Endodermal cell (in vitro differentiated cells): Measurements from ENCODE around the gene RFTN1. TPM values are rescaled to one million over a fixed set of nuclear protein-coding genes. Genes with fewer than 3 reads are reported as not detected.

ENCODE experiments used
- DNase-seq: peaks from one replicate; pipeline ENCODE4 v3.0.0-alpha.2; 2017
- H3K27ac ChIP-seq: 2 replicates; pipeline ENCODE4 v1.5.1; 2013; ENCODE audit warnings: mild to moderate bottlenecking, low read depth, low read length, moderate library complexity
- H3K27me3 ChIP-seq: 2 replicates; pipeline ENCODE4 v1.6.1; 2013; ENCODE audit warnings: mild to moderate bottlenecking, low read length, moderate library complexity; ENCODE audit not compliant: insufficient read depth, control insufficient read depth, poor library complexity, severe bottlenecking
- H3K36me3 ChIP-seq: 2 replicates; pipeline ENCODE4 v1.7.0; 2013; ENCODE audit warnings: mild to moderate bottlenecking, low read length, moderate library complexity; ENCODE audit not compliant: control insufficient read depth, insufficient read depth
- H3K4me1 ChIP-seq: one replicate; pipeline ENCODE4 v1.7.0; 2013; ENCODE audit warnings: low read length; ENCODE audit not compliant: control insufficient read depth, insufficient read depth
- H3K4me3 ChIP-seq: 2 replicates; pipeline ENCODE4 v1.5.1; 2013; ENCODE audit warnings: mild to moderate bottlenecking, low read length, moderate library complexity
- H3K9ac ChIP-seq: 2 replicates; pipeline ENCODE4 v1.6.1; 2013; ENCODE audit warnings: mild to moderate bottlenecking, low read length, moderate library complexity; ENCODE audit not compliant: poor library complexity, severe bottlenecking; ENCODE audit errors: extremely low read depth
- H3K9me3 ChIP-seq: 2 replicates; pipeline ENCODE4 v1.6.1; 2013; ENCODE audit warnings: mild to moderate bottlenecking, low read length, moderate library complexity; ENCODE audit not compliant: control insufficient read depth
- H3K27ac Mint-ChIP-seq: 2 replicates; pipeline ENCODE4 v1.8.0; 2020; ENCODE audit warnings: mixed read lengths
- H3K27me3 Mint-ChIP-seq: 2 replicates; pipeline ENCODE4 v1.8.0; 2021; ENCODE audit warnings: mild to moderate bottlenecking, mixed read lengths; ENCODE audit not compliant: insufficient read depth
- H3K36me3 Mint-ChIP-seq: 2 replicates; pipeline ENCODE4 v1.8.0; 2020; ENCODE audit warnings: low read depth, mixed read lengths
- H3K4me1 Mint-ChIP-seq: 2 replicates; pipeline ENCODE4 v1.8.0; 2020; ENCODE audit warnings: mixed read lengths
- H3K4me3 Mint-ChIP-seq: 2 replicates; pipeline ENCODE4 v1.8.0; 2020; ENCODE audit warnings: mild to moderate bottlenecking, moderate library complexity, mixed read lengths
- H3K9me3 Mint-ChIP-seq: 2 replicates; pipeline ENCODE4 v1.8.0; 2020; ENCODE audit warnings: mild to moderate bottlenecking, mixed read lengths
- CTCF ChIP-seq: fragments of 200-600 bp; sonication (generic); conservative IDR thresholded peaks from 2 replicates; pipeline ENCODE4 v1.5.0; 2021; ENCODE audit warnings: antibody characterized with exemption, mild to moderate bottlenecking
- WGBS, 2 experiments: methylation state at CpG; one replicate each; pipeline versions ENCODE4 v1.1.5 to v1.1.7; 2013; ENCODE audit warnings: missing lambda C conversion rate in 2 of 2, mixed read lengths in 1 of 2; ENCODE audit not compliant: insufficient coverage in 1 of 2, insufficient read length in 1 of 2; 5-methylcytosine and 5-hydroxymethylcytosine counted together
- total RNA-seq, 2 donors: library from RNA; stranded (reverse); fragmentation: NEBNext Ultra II Directional in 1 of 2; extraction: Animal tissue kit (Norgen Biotek cat#: 25700) in 1 of 2; gene quantifications; 2 replicates in 1 of 2; 3 replicates in 1 of 2; pipeline ENCODE4 v1.2.1, GENCODE V29; 2021

Gene RFTN1
- total RNA-seq, 2 donors from 2014 or later: 0.80 to 1.1 TPM

GRCh38 chr3:16423947-16424673 is 89.4 kb downstream of the RFTN1 start:
- Histone ChIP-seq H3K4me1 (no peaks in the 10 kb centered on the region), H3K27me3 (no peaks in the 10 kb centered on the region), H3K4me3 (no peak overlapping the region), H3K27ac (no peak overlapping the region), H3K9me3 (no peaks in the 10 kb centered on the region), H3K9ac (no peak overlapping the region), H3K36me3 (no peaks in the 10 kb centered on the region)
- Mint-ChIP-seq H3K27me3 (no peaks in the 10 kb centered on the region), H3K4me1 (peaks cover 3% of the 10 kb centered on the region), H3K4me3 (no peak overlapping the region), H3K36me3 (no peaks in the 10 kb centered on the region), H3K27ac (no peak overlapping the region), H3K9me3 (no peaks in the 10 kb centered on the region)
- 92% methylated on average over 3 of the region's 5 CpGs; no CpG with 5 or more reads in 1 of the 2 experiments for WGBS, 2 experiments
- TF ChIP-seq CTCF: no peak
- DNase-seq: no peak

GRCh38 chr3:16423298-16423697 is 90.2 kb downstream of the RFTN1 start:
- no peaks in the 10 kb centered on the region for H3K36me3 Mint-ChIP-seq
- Histone ChIP-seq H3K9me3 (no peaks in the 10 kb centered on the region), H3K27ac (no peak overlapping the region), H3K27me3 (no peaks in the 10 kb centered on the region), H3K36me3 (no peaks in the 10 kb centered on the region), H3K4me3 (no peak overlapping the region), H3K9ac (no peak overlapping the region), H3K4me1 (no peaks in the 10 kb centered on the region)
- TF ChIP-seq CTCF: no peak
- H3K4me3 Mint-ChIP-seq: no peak overlapping the region
- H3K27me3 Mint-ChIP-seq: no peaks in the 10 kb centered on the region
- H3K27ac Mint-ChIP-seq: no peak overlapping the region
- no peaks in the 10 kb centered on the region for H3K9me3 Mint-ChIP-seq
- no peak for DNase-seq
- WGBS, 2 experiments: 82 to 89% methylated on average over 2 of the region's 2 CpGs
- H3K4me1 Mint-ChIP-seq: peaks cover 3% of the 10 kb centered on the region

GRCh38 chr3:16419640-16420241 is 93.8 kb downstream of the RFTN1 start:
- DNase-seq: no peak
- 37 to 69% methylated on average over 3 to 4 of the region's 5 CpGs for WGBS, 2 experiments
- Histone ChIP-seq H3K27me3 (no peaks in the 10 kb centered on the region), H3K9ac (no peak overlapping the region), H3K36me3 (no peaks in the 10 kb centered on the region), H3K9me3 (no peaks in the 10 kb centered on the region), H3K27ac (no peak overlapping the region), H3K4me1 (no peaks in the 10 kb centered on the region), H3K4me3 (no peak overlapping the region)
- H3K27me3 Mint-ChIP-seq: peaks cover 3% of the 10 kb centered on the region
- no peaks in the 10 kb centered on the region for H3K36me3 Mint-ChIP-seq
- no peak for TF ChIP-seq CTCF
- H3K4me3 Mint-ChIP-seq: no peak overlapping the region
- no peaks in the 10 kb centered on the region for H3K9me3 Mint-ChIP-seq
- H3K27ac Mint-ChIP-seq: no peak overlapping the region
- H3K4me1 Mint-ChIP-seq: peaks cover 3% of the 10 kb centered on the region
